ENCODE data around the gene MITF.

GRCh38 chr3:69766638-69767037 is 27.4 kb downstream of the MITF start:
- TF ChIP-seq CTCF (IDR thresholded peaks at IDR 0.05 in 8 of 11, conservative IDR thresholded peaks at IDR 0.05 in 3 of 11) (no peak), POLR2A (IDR thresholded peaks at IDR 0.05) (no peak), POLR2AphosphoS5 (IDR thresholded peaks at IDR 0.05) (no peak)

Data from spleen (tissue), 7 donors.